ENCODE results near the gene RAX2. TPM values are rescaled to one million over a fixed set of nuclear protein-coding genes. Genes with fewer than 3 reads are reported as not detected.
A peak's percentile ranks its signal among the peaks of the same experiment; 100 is the strongest.

Gene RAX2
- total and polyA plus RNA-seq, 2 of the 8 experiments (the other 6 are each of a cell fraction or from before 2014, with no cell fraction given), result 0.08 TPM; not detected in 1

- TF ChIP-seq TAF7 (optimal IDR thresholded peaks at IDR 0.05; ENCODE audit: borderline replicate concordance, low read depth, low read length), result no peak
- no peak for TF ChIP-seq SUZ12 (IDR thresholded peaks at IDR 0.05; ENCODE audit: low read length)
- peak; percentile 73 for TF ChIP-seq CREB1 (IDR thresholded peaks at IDR 0.05)
- no peak for TF ChIP-seq RFX5 (IDR thresholded peaks at IDR 0.05; ENCODE audit: borderline replicate concordance, low read depth, low read length)
- no peak for TF ChIP-seq JUN (IDR thresholded peaks at IDR 0.05; ENCODE audit: low read depth, low read length)
- TF ChIP-seq TCF12 (IDR thresholded peaks at IDR 0.05; ENCODE audit: low read depth, low read length), result no peak
- no peak for TF ChIP-seq ASH2L (IDR thresholded peaks at IDR 0.05; ENCODE audit: low read length)
- no peak for TF ChIP-seq TEAD4 (IDR thresholded peaks at IDR 0.05; ENCODE audit: low read depth, low read length)
- TF ChIP-seq CTCF (IDR thresholded peaks at IDR 0.05; ENCODE audit: control extremely low read depth in 1 of 3, insufficient read depth in 1 of 3, low read depth in 1 of 3, low read length in 3 of 3), result peak; percentile 68 to 87 (median 85)
- TF ChIP-seq EGR1 (IDR thresholded peaks at IDR 0.05; ENCODE audit: borderline replicate concordance, low read depth, low read length), result no peak
- TF ChIP-seq USF2 (IDR thresholded peaks at IDR 0.05; ENCODE audit: low read length), result peak; percentile 62; the same call in 1 of the 2 replicates
- no peak for TF ChIP-seq SRF (IDR thresholded peaks at IDR 0.05; ENCODE audit: low read depth, low read length)
- peak; percentile 97 for TF ChIP-seq MAX (IDR thresholded peaks at IDR 0.05)
- no peak for TF ChIP-seq SP2 (IDR thresholded peaks at IDR 0.05; ENCODE audit: low read length)
- TF ChIP-seq POLR2A (IDR thresholded peaks at IDR 0.05; ENCODE audit: control extremely low read depth in 1 of 2, low read depth in 2 of 2, low read length in 2 of 2), result no peak
- TF ChIP-seq CTBP2 (IDR thresholded peaks at IDR 0.05; ENCODE audit: borderline replicate concordance, insufficient read depth, insufficient read length, low read length), result no peak
- peak; percentile 68 to 81 for TF ChIP-seq RAD21 (IDR thresholded peaks at IDR 0.05 in 1 of 2, conservative IDR thresholded peaks at IDR 0.05 in 1 of 2; ENCODE audit: low read depth in 2 of 2, low read length in 2 of 2)
- no peak for TF ChIP-seq FOSL1 (IDR thresholded peaks at IDR 0.05; ENCODE audit: insufficient read depth, low read depth, low read length)
- no peak for TF ChIP-seq CBX8 (IDR thresholded peaks at IDR 0.05; ENCODE audit: borderline replicate concordance, low read depth, low read length)
- no peak for TF ChIP-seq RXRA (IDR thresholded peaks at IDR 0.05; ENCODE audit: insufficient read depth, low read depth, low read length)
Observed at GRCh38 chr19:3783660-3784584, 11.9 kb upstream of the RAX2 start (continued).
